Myocyte (in vitro differentiated cells): ENCODE results near the gene BMPR2. TPM values are rescaled to one million over a fixed set of nuclear protein-coding genes. Genes with fewer than 3 reads are reported as not detected.

Experiments used
- DNase-seq: peaks from one replicate; pipeline ENCODE4 v3.0.0-alpha.2; 2012; ENCODE audit warnings: low read depth
- total RNA-seq: library from RNA; depleted of rRNA; stranded (reverse); fragments of >200 nt; gene quantifications from 2 replicates; pipeline ENCODE4 v1.2.3, GENCODE V29; 2014

Gene BMPR2
- total RNA-seq, 1 donor from 2014 or later, result 30.1 TPM

GRCh38 chr2:202588647-202589581, 212.8 kb downstream of the BMPR2 start:
- DNase-seq, result peak; percentile 79

GRCh38 chr2:202589582-202589949, 213.4 kb downstream of the BMPR2 start:
- no peak for DNase-seq

- peak; percentile 64 for DNase-seq
Measured at GRCh38 chr2:202592566-202592965, 216.4 kb downstream of the BMPR2 start.

- DNase-seq, result no peak
Measured at GRCh38 chr2:202599105-202599504, 223.0 kb downstream of the BMPR2 start.

- no peak for DNase-seq
Measured at GRCh38 chr2:202599911-202600310, 223.8 kb downstream of the BMPR2 start.

- DNase-seq, result no peak
Measured at GRCh38 chr2:202604699-202605098, 228.6 kb downstream of the BMPR2 start.

GRCh38 chr2:202605174-202605573, 229.0 kb downstream of the BMPR2 start:
- no peak for DNase-seq

GRCh38 chr2:202608142-202608852, 232.2 kb downstream of the BMPR2 start:
- DNase-seq, result no peak

- DNase-seq, result peak; percentile 13
Measured at GRCh38 chr2:202609381-202610145, 233.4 kb downstream of the BMPR2 start.

GRCh38 chr2:202610380-202610779, 234.3 kb downstream of the BMPR2 start:
- DNase-seq, result no peak

GRCh38 chr2:202612145-202612544, 236.0 kb downstream of the BMPR2 start:
- no peak for DNase-seq

- DNase-seq, result no peak
Measured at GRCh38 chr2:202613479-202613878, 237.4 kb downstream of the BMPR2 start.

Other genes with a start within 250 kb of the BMPR2 start
- gene SUMO1, start 137.7 kb upstream of the BMPR2 start, total RNA-seq, result 97.2 and 113 TPM in 2 replicates
- 60.8 and 63.2 TPM in 2 replicates for gene NOP58, start 110.6 kb upstream of the BMPR2 start, total RNA-seq